Measurements from ENCODE around the gene WWP2. TPM values are rescaled to one million over a fixed set of nuclear protein-coding genes. Genes with fewer than 3 reads are reported as not detected.

Gene WWP2
- total and polyA plus RNA-seq, 11 donors: 8.4 to 33.2 (median 23.5) TPM

GRCh38 chr16:69932691-69933392, 170.7 kb downstream of the WWP2 start:
- WGBS, 4 donors: 89 to 91% (median 90%) methylated on average over 25 to 27 of the region's 27 CpGs
- peaks cover 0 to 91% (median 85%) of the 10 kb centered on the region in 9 donors for H3K36me3 ChIP-seq
- peaks cover 0 to 25% (median 9%) of the 10 kb centered on the region in 12 donors for H3K4me1 ChIP-seq
- TF ChIP-seq POLR2A (IDR thresholded peaks at IDR 0.05) (no peak), CTCF (IDR thresholded peaks at IDR 0.05) (no peak)
- DNase-seq (no peak), ATAC-seq (no peak)
- no peaks in the 10 kb centered on the region for H3K9me3 ChIP-seq
- no peaks in the 10 kb centered on the region for H3K27me3 ChIP-seq
- H3K27ac ChIP-seq: no peak overlapping the region
- intact Hi-C loops (cut with DNase I): no loop called here
- H3K4me3 ChIP-seq: no peak overlapping the region

GRCh38 chr16:69934044-69934443, 171.9 kb downstream of the WWP2 start:
- DNase-seq: no peak
- no peaks in the 10 kb centered on the region for H3K27me3 ChIP-seq
- ATAC-seq: no peak
- no peak overlapping the region for H3K27ac ChIP-seq
- 84 to 89% (median 86%) methylated on average over 10 of the region's 10 CpGs for WGBS, 4 donors
- H3K9me3 ChIP-seq: no peaks in the 10 kb centered on the region
- H3K4me1 ChIP-seq: peaks cover 0 to 13% (median 4%) of the 10 kb centered on the region in 12 donors
- no peak overlapping the region for H3K4me3 ChIP-seq
- intact Hi-C loops (cut with DNase I): no loop called here
- H3K36me3 ChIP-seq: peaks cover 0 to 100% (median 97%) of the 10 kb centered on the region in 9 donors
- no peak for TF ChIP-seq POLR2A (IDR thresholded peaks at IDR 0.05)
- no peak for TF ChIP-seq CTCF (IDR thresholded peaks at IDR 0.05)

GRCh38 chr16:69934751-69935150, 172.6 kb downstream of the WWP2 start:
- intact Hi-C loops (cut with DNase I): no loop called here
- Histone ChIP-seq H3K36me3 (peaks cover 0 to 100% (median 98%) of the 10 kb centered on the region in 9 donors), H3K27ac (no peak overlapping the region), H3K4me1 (peaks cover 0 to 7% (median 2%) of the 10 kb centered on the region in 12 donors), H3K9me3 (no peaks in the 10 kb centered on the region), H3K4me3 (no peak overlapping the region), H3K27me3 (no peaks in the 10 kb centered on the region)
- no peak for TF ChIP-seq CTCF (IDR thresholded peaks at IDR 0.05)
- no peak for TF ChIP-seq POLR2A (IDR thresholded peaks at IDR 0.05)
- no peak for ATAC-seq
- DNase-seq: no peak
- 96 to 98% (median 97%) methylated on average over 17 of the region's 17 CpGs for WGBS, 4 donors

- WGBS, 4 donors: 95 to 97% (median 96%) methylated on average over 18 to 19 of the region's 19 CpGs
- peaks cover 0 to 100% (median 100%) of the 10 kb centered on the region in 9 donors for H3K36me3 ChIP-seq
- intact Hi-C loops (cut with DNase I): no loop called here
- H3K27ac ChIP-seq: no peak overlapping the region
- H3K4me3 ChIP-seq: no peak overlapping the region
- H3K27me3 ChIP-seq: no peaks in the 10 kb centered on the region
- ATAC-seq (no peak), DNase-seq (no peak)
- H3K4me1 ChIP-seq: peaks cover 0 to 2% (median 0%) of the 10 kb centered on the region in 12 donors
- H3K9me3 ChIP-seq: no peaks in the 10 kb centered on the region
- TF ChIP-seq CTCF (IDR thresholded peaks at IDR 0.05) (no peak), POLR2A (IDR thresholded peaks at IDR 0.05) (no peak)
These were observed 173.2 kb downstream of the WWP2 start for GRCh38 chr16:69935278-69935711.
